ENCODE results near the gene SMC2.

SMC2 gene

DNA sequence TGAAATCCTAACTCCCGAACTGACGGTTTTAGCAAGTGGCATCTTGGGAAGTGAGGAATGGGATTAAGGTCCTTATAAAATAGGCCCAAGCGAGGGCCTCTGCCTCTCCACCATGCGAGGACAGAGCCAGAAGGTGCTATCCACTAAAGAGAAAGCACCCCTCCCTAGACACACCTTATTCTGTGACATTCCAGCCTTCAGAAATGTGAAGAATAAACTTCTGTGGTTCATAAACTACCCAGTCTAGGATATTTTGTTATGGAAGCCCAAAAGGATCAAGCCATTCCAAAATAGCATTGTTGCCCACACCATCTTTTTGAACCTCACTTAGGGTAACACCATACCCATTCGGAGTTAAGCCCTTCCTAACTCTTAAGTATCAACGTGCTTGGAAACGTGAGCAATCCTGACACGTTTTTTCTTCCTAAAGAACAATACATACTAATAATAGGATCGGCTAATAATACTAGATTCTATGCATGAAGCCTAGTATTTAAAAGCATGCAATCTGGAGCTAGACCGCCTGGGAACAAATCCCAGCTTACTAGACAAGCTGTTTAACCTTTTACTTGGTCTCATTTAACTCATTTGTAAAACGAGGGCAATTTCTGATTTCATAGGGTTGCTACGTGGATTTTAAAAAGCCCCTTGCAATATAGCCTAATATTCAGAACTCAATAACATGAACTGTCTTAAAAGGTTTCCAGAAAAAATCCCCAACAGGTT, 1.1 kb upstream of the SMC2 start:
- in situ Hi-C loops (cut with HindIII; ENCODE audit: low sequenced_read_pairs), result no loop called here
- DNase-seq (ENCODE audit: low read depth, low spot score), result no peak
- TF ChIP-seq, protein P1, sequence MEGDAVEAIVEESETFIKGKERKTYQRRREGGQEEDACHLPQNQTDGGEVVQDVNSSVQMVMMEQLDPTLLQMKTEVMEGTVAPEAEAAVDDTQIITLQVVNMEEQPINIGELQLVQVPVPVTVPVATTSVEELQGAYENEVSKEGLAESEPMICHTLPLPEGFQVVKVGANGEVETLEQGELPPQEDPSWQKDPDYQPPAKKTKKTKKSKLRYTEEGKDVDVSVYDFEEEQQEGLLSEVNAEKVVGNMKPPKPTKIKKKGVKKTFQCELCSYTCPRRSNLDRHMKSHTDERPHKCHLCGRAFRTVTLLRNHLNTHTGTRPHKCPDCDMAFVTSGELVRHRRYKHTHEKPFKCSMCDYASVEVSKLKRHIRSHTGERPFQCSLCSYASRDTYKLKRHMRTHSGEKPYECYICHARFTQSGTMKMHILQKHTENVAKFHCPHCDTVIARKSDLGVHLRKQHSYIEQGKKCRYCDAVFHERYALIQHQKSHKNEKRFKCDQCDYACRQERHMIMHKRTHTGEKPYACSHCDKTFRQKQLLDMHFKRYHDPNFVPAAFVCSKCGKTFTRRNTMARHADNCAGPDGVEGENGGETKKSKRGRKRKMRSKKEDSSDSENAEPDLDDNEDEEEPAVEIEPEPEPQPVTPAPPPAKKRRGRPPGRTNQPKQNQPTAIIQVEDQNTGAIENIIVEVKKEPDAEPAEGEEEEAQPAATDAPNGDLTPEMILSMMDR (IDR thresholded peaks at IDR 0.05; ENCODE audit: low read depth, low read length), result no peak
- H3K4me3 ChIP-seq (ENCODE audit: low read depth, low read length), result peak overlapping the region; percentile 80

DNA sequence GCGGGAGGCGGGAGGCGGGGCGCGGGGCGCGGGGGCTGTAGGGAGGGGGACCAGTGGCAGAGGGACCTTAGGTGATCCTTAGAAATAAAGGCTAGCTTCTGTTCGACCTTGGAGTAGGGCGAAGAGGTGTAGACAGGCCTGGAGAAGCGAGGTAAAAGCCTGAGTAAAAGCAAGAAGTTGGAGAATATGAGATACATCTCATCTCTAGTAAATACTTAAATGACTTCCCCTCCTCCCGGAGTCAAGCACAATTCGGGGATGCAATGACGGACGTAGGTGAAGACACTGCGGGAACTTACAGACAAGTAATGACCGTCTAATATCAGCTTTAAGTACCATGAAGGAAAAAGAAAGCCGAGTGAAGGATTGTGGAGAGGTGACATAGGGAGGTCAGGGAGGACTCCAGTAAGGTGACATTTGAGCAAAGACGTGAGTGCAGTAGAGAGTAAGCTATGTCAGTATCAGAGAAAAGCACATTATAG, 466 bp downstream of the SMC2 start:
- peak overlapping the region; percentile 80 for H3K4me3 ChIP-seq (ENCODE audit: low read depth, low read length)
- TF ChIP-seq, protein P1 (IDR thresholded peaks at IDR 0.05; ENCODE audit: low read depth, low read length), result no peak
- in situ Hi-C loops (cut with HindIII; ENCODE audit: low sequenced_read_pairs), result no loop called here
- DNase-seq (ENCODE audit: low read depth, low spot score), result no peak

GRCh38 chr9:104099630-104100029, 5.5 kb downstream of the SMC2 start:
- no peak overlapping the region for H3K4me3 ChIP-seq (ENCODE audit: low read depth, low read length)
- in situ Hi-C loops (cut with HindIII; ENCODE audit: low sequenced_read_pairs), result no loop called here
- TF ChIP-seq, protein P1 (IDR thresholded peaks at IDR 0.05; ENCODE audit: low read depth, low read length), result no peak
- DNase-seq (ENCODE audit: low read depth, low spot score), result no peak

GRCh38 chr9:104104360-104104759, 10.3 kb downstream of the SMC2 start:
- TF ChIP-seq, protein P1 (IDR thresholded peaks at IDR 0.05; ENCODE audit: low read depth, low read length), result no peak
- in situ Hi-C loops (cut with HindIII; ENCODE audit: low sequenced_read_pairs), result no loop called here
- no peak for DNase-seq (ENCODE audit: low read depth, low spot score)
- no peak overlapping the region for H3K4me3 ChIP-seq (ENCODE audit: low read depth, low read length)

GRCh38 chr9:104107799-104108198, 13.7 kb downstream of the SMC2 start:
- DNase-seq (ENCODE audit: low read depth, low spot score), result no peak
- no peak overlapping the region for H3K4me3 ChIP-seq (ENCODE audit: low read depth, low read length)
- in situ Hi-C loops (cut with HindIII; ENCODE audit: low sequenced_read_pairs), result no loop called here
- TF ChIP-seq, protein P1 (IDR thresholded peaks at IDR 0.05; ENCODE audit: low read depth, low read length), result no peak

DNA sequence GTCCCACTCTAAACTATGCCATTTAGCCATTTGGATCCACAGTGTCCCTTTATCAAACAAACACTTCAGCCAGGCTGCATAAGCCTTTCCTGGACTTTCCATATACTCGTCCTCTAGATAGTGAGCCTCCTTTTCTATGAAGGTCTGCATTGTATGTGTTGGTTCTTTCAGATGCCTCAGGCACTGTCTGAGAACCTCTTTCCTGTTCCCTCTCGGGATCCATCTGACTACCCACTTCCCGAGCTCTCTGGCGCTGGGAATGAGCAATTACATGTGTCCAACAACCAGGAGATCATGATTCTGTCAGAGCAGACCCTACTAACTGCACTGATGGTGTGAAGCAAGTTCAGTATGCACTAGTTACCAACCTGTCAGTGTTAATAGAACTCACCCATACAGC, 14.2 kb downstream of the SMC2 start:
- no peak for DNase-seq (ENCODE audit: low read depth, low spot score)
- in situ Hi-C loops (cut with HindIII; ENCODE audit: low sequenced_read_pairs), result no loop called here
- no peak overlapping the region for H3K4me3 ChIP-seq (ENCODE audit: low read depth, low read length)
- TF ChIP-seq, protein P1 (IDR thresholded peaks at IDR 0.05; ENCODE audit: low read depth, low read length), result no peak
